Sigmoid colon (tissue), 7 donors: ENCODE results near the gene ZNF217. TPM values are rescaled to one million over a fixed set of nuclear protein-coding genes. Genes with fewer than 3 reads are reported as not detected.
"Not testable (repeated sequence)": the region's sequence is repeated elsewhere in the genome, so short reads cannot be mapped to it uniquely, and the experiment has no call there.

Experiments used
- DNase-seq: peaks from one replicate; pipeline ENCODE4 v3.0.0-alpha.2; 2019
- H3K27ac ChIP-seq, 4 donors: fragments of 200-600 bp; sonication (generic); one replicate each; pipeline ENCODE4 v1.5.1; 2016 to 2019; ENCODE audit warnings: mild to moderate bottlenecking in 1 of 4
- H3K27me3 ChIP-seq, 3 donors: fragments of 200-600 bp; sonication (generic); one replicate each; pipeline ENCODE4 v1.5.1; 2019; ENCODE audit warnings: mild to moderate bottlenecking in 1 of 3
- H3K36me3 ChIP-seq, 4 donors: fragments of 200-600 bp; sonication (generic); one replicate each; pipeline ENCODE4 v1.5.1; 2016 to 2019
- H3K4me1 ChIP-seq, 4 donors: fragments of 200-600 bp; sonication (generic); one replicate each; pipeline ENCODE4 v1.5.1; 2017 to 2019
- H3K4me3 ChIP-seq, 4 donors: fragments of 200-600 bp; sonication (generic); one replicate each; pipeline ENCODE4 v1.5.1; 2017 to 2019; ENCODE audit warnings: mild to moderate bottlenecking in 2 of 4, moderate library complexity in 1 of 4
- H3K9me3 ChIP-seq, 4 donors: fragments of 200-600 bp in 3 of 4; sonication (generic) in 3 of 4; one replicate each; pipeline versions ENCODE4 v1.5.1 to v1.6.1; 2013 to 2019
- CTCF ChIP-seq, 4 experiments: fragments of 450-650 bp in 3 of 4; fragments of 200-600 bp in 1 of 4; IDR thresholded peaks; one replicate each; pipeline ENCODE4 v1.5.1; 2016 to 2019; ENCODE audit warnings: antibody characterized with exemption in 4 of 4, mild to moderate bottlenecking in 3 of 4, moderate library complexity in 2 of 4
- EP300 ChIP-seq, 4 donors: sonication (generic); formaldehyde crosslinking; IDR thresholded peaks; one replicate each; pipeline ENCODE4 v1.6.1; 2017; ENCODE audit warnings: antibody characterized with exemption in 4 of 4
- POLR2A ChIP-seq, 2 donors: fragments of 450-650 bp; IDR thresholded peaks; one replicate each; pipeline ENCODE4 v1.6.1; 2016; ENCODE audit warnings: antibody characterized with exemption in 2 of 2, mild to moderate bottlenecking in 2 of 2, moderate library complexity in 2 of 2
- POLR2AphosphoS5 ChIP-seq, 4 donors: sonication (generic); formaldehyde crosslinking; IDR thresholded peaks; one replicate each; pipeline ENCODE4 v1.6.1; 2017; ENCODE audit warnings: antibody characterized with exemption in 4 of 4
- WGBS, 2 donors: extraction: QIAGEN DNeasy Blood & Tissue Kit; methylation state at CpG; one replicate each; pipeline ENCODE4 v1.1.7; 2013; 5-methylcytosine and 5-hydroxymethylcytosine counted together
- intact Hi-C: fragments of 100-400 bp; cut with DNase I; formaldehyde crosslinking; loops from one replicate; pipeline ENCODE4 v1.15.1; 2023
- polyA plus RNA-seq, 3 donors: library from polyadenylated mRNA; stranded (reverse); fragments of 200-250 nt; gene quantifications; one replicate each; pipeline ENCODE4 v1.2.3, GENCODE V29; 2013
- total RNA-seq, 4 donors: library from RNA; depleted of rRNA; stranded (reverse); fragments of >200 nt; gene quantifications; one replicate each; pipeline ENCODE4 v1.1.0, GENCODE V29; 2016
- donor health status: healthy with polysubstance abuse.
- donor health status: Bipolar disorder and iron deficiency.
- donor health status: healthy.

ZNF217 gene
- total RNA-seq = 10 to 100 TPM; 11.4 to 20.2 (median 15.9) TPM
- polyA plus RNA-seq = 10 to 100 TPM; 17.6 to 27.0 (median 21.0) TPM

- peaks cover 0 to 23% (median 17%) of the 10 kb centered on the region in 4 donors for H3K4me1 ChIP-seq
- 2 to 8% methylated on average over 65 to 66 of the region's 66 CpGs for WGBS, 2 donors
- H3K27ac ChIP-seq = peak within 1 kb of the TSS; percentile 98 to 99 (median 98)
- H3K9me3 ChIP-seq, H3K36me3 ChIP-seq, H3K27me3 ChIP-seq: not testable (repeated sequence)
- H3K4me3 ChIP-seq = peak within 1 kb of the TSS; percentile 82 to 97 (median 95)
- intact Hi-C loops = loop anchor here (5.0 kb wide), 2 partner anchors 234 to 614 kb away; partner anchors contain the start of gene PFDN4
- DNase-seq = peak; percentile 88
- peak in 2 of 4 donors; percentile 11 to 23 for TF ChIP-seq POLR2AphosphoS5 (IDR thresholded peaks at IDR 0.05)
Measured at GRCh38 chr20:53593466-53594007, at the start of gene ZNF217. Gene ZNF217 (minus strand): TSS chr20:53593839. CDS start chr20:53582826, 11,013 bp downstream.

GRCh38 chr20:53643031-53643832 is 49.6 kb upstream of the ZNF217 start:
- Histone ChIP-seq H3K27me3 (no peaks in the 10 kb centered on the region), H3K36me3 (no peaks in the 10 kb centered on the region), H3K9me3 (no peaks in the 10 kb centered on the region), H3K4me1 (peaks cover 0 to 14% (median 8%) of the 10 kb centered on the region in 4 donors), H3K4me3 (no peak overlapping the region), H3K27ac (peak overlapping the region; percentile 56 to 70 (median 62))
- WGBS, 2 donors = 6 to 17% methylated on average over 12 of the region's 12 CpGs
- intact Hi-C loops = no loop called here
- TF ChIP-seq POLR2AphosphoS5 (IDR thresholded peaks at IDR 0.05) = no peak
- peak in 1 of 4 experiments; percentile 1 for TF ChIP-seq CTCF (IDR thresholded peaks at IDR 0.05)
- DNase-seq = no peak

DNA sequence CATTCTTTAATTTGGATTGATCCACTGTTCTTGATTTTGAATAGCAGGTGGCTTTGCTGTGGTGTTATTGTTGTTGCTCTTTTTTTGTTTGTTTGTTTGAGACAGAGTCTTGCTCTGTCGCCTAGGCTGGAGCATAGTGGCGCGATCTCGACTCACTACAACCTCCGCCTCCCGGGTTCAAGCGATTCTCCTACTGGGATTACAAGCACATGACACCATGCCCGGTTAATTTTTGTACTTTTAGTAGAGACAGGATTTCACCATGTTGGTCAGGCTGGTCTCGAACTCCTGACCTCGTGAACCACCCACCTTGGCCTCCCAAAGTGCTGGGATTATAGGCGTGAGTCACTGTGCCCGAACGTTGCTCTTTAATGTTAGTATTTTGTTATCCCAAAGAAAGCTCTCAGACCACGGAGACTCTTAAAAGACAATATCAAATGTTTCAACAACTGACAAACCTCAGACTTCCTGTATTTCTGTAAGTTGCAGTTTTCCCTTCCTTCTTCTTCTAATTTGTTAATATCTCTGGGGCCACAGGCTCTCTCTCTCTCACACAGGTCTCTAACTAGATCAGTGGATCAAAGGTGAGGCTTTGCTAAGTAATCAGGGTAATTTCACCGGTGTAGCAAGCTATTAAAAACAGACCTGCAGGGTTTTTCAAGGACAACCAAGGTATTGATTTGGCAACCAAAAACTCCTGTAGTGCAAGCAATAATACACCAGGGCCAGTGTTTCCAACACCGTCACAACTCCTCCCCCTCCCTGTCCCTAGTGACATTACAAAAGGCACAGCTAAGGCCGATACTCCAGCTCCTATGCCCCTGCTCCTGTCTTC is 48.8 kb upstream of the ZNF217 start:
- Histone ChIP-seq H3K27ac (peak overlapping the region; percentile 56 to 70 (median 62)), H3K36me3 (no peaks in the 10 kb centered on the region), H3K4me3 (no peak overlapping the region), H3K27me3 (no peaks in the 10 kb centered on the region), H3K4me1 (peaks cover 0 to 14% (median 8%) of the 10 kb centered on the region in 4 donors), H3K9me3 (no peaks in the 10 kb centered on the region)
- WGBS, 2 donors = 38 to 40% methylated on average over 17 of the region's 17 CpGs
- DNase-seq = no peak
- TF ChIP-seq POLR2A (IDR thresholded peaks at IDR 0.05) (no peak), POLR2AphosphoS5 (IDR thresholded peaks at IDR 0.05) (peak in 1 of 4 donors; percentile 2)
- intact Hi-C loops = no loop called here

GRCh38 chr20:53639647-53640440 is 46.2 kb upstream of the ZNF217 start:
- Histone ChIP-seq H3K27me3 (no peaks in the 10 kb centered on the region), H3K36me3 (no peaks in the 10 kb centered on the region), H3K9me3 (no peaks in the 10 kb centered on the region), H3K4me3 (no peak overlapping the region), H3K4me1 (peaks cover 0 to 14% (median 8%) of the 10 kb centered on the region in 4 donors), H3K27ac (no peak overlapping the region)
- intact Hi-C loops = no loop called here
- 62 to 85% methylated on average over 6 of the region's 6 CpGs for WGBS, 2 donors
- TF ChIP-seq EP300 (IDR thresholded peaks at IDR 0.05) (no peak), POLR2AphosphoS5 (IDR thresholded peaks at IDR 0.05) (no peak), POLR2A (IDR thresholded peaks at IDR 0.05) (no peak), CTCF (IDR thresholded peaks at IDR 0.05) (no peak)
- no peak for DNase-seq

DNA sequence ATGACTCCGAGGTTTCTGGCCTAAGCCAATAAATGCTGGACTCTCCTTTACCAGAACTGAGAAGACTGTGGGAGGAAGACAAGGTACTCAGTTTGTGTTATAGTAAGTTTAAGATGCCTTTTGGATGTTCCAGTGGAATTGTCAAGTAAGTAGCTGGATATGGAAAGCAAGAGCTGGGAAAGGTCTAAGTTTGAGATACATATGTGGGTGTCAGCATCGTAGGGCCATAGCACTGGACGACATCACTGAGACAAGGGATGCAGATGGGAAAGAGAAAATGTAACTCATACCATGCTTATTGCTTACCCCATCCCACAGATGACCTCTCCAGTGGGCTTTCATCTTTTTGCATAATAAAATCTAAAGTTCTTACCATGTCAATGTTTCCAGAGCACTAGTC is 45.5 kb upstream of the ZNF217 start:
- Histone ChIP-seq H3K27me3 (no peaks in the 10 kb centered on the region), H3K9me3 (no peaks in the 10 kb centered on the region), H3K4me3 (no peak overlapping the region), H3K27ac (no peak overlapping the region), H3K4me1 (peaks cover 0 to 14% (median 8%) of the 10 kb centered on the region in 4 donors), H3K36me3 (no peaks in the 10 kb centered on the region)
- DNase-seq = no peak
- 91 to 98% methylated on average over 3 of the region's 3 CpGs for WGBS, 2 donors
- TF ChIP-seq EP300 (IDR thresholded peaks at IDR 0.05) (no peak), POLR2AphosphoS5 (IDR thresholded peaks at IDR 0.05) (no peak), CTCF (IDR thresholded peaks at IDR 0.05) (no peak), POLR2A (IDR thresholded peaks at IDR 0.05) (no peak)
- intact Hi-C loops = no loop called here

DNA sequence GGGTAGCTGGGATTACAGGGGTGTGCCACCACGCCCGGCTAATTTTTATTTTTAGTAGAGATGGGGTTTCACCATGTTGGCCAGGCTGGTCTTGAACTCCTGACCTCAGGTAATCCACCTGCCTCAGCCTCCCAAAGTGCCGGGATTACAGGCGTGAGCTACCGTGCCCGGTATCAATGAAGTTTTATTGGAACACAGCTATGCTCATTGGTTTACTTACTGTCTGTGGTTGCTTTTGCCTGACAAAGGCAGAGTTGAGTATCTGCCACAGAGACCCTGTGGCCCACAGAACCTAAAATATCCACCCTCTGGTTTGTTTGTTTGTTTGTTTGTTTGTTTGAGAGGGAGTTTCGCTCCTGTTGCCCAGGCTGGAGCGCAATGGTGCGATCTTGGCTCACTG is 43.7 kb upstream of the ZNF217 start:
- 84 to 94% methylated on average over 9 of the region's 9 CpGs for WGBS, 2 donors
- H3K36me3 ChIP-seq, DNase-seq, intact Hi-C loops, H3K27me3 ChIP-seq, H3K27ac ChIP-seq, H3K4me3 ChIP-seq, H3K4me1 ChIP-seq, H3K9me3 ChIP-seq: not testable (repeated sequence)
